WI38 (cell line): Measurements from ENCODE around the gene AKT3.
"Not testable (repeated sequence)": the region's sequence is repeated elsewhere in the genome, so short reads cannot be mapped to it uniquely, and the experiment has no call there.

Source experiments
- H3K4me3 ChIP-seq: 2 replicates; pipeline ENCODE4 v1.5.1; 2011; ENCODE audit warnings: low read depth, mild to moderate bottlenecking, control low read depth, low read length
- TF ChIP-seq, protein P1 (sequence below): IDR thresholded peaks from 2 replicates; pipeline ENCODE4 v1.5.1; 2012; ENCODE audit warnings: low read depth, mild to moderate bottlenecking, control low read depth, low read length

The AKT3 gene

GRCh38 chr1:243784506-243784905 is 65.5 kb downstream of the AKT3 start:
- no peak overlapping the region for H3K4me3 ChIP-seq
- TF ChIP-seq, protein P1, sequence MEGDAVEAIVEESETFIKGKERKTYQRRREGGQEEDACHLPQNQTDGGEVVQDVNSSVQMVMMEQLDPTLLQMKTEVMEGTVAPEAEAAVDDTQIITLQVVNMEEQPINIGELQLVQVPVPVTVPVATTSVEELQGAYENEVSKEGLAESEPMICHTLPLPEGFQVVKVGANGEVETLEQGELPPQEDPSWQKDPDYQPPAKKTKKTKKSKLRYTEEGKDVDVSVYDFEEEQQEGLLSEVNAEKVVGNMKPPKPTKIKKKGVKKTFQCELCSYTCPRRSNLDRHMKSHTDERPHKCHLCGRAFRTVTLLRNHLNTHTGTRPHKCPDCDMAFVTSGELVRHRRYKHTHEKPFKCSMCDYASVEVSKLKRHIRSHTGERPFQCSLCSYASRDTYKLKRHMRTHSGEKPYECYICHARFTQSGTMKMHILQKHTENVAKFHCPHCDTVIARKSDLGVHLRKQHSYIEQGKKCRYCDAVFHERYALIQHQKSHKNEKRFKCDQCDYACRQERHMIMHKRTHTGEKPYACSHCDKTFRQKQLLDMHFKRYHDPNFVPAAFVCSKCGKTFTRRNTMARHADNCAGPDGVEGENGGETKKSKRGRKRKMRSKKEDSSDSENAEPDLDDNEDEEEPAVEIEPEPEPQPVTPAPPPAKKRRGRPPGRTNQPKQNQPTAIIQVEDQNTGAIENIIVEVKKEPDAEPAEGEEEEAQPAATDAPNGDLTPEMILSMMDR, result no peak

DNA sequence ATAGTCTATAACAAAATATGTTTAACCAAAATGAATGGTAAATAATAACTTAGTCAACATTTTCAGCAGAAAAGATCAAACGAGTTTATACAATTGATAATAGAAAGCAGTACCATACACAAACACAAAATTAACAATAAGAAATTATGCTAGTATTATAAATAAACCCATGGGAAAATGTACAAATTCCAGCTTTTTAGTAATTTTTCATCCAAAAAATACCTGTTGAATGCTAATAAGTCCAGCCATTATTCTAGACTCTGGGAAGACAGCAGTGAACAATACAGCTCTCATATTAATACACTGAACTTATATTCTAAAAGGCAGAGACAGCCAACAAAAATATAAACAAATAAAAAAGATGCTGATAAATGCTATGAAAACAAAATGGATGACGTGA is 66.3 kb downstream of the AKT3 start:
- TF ChIP-seq, protein P1, result no peak
- H3K4me3 ChIP-seq, result no peak overlapping the region

DNA sequence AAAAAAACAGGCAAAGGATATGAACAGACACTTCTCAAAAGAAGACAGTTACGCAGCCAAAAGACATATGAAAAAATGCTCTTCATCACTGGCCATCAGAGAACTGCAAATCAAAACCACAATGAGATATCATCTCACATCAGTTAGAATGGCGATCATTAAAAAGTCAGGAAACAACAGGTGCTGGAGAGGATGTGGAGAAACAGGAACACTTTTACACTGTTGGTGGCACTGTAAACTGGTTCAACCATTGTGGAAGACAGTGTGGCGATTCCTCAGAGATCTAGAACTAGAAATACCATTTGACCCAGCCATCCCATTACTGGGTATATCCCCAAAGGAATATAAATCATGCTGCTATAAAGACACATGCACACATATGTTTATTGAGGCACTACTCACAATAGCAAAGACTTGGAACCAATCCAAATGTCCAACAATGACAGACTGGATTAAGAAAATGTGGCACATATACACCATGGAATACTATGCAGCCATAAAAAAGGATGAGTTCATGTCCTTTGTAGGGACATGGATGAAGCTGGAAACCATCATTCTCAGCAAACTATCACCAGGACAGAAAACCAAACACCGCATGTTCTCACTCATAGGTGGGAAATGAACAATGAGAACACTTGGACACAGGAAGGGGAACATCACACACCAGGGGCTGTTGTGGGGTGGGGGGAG is 77.5 kb downstream of the AKT3 start:
- H3K4me3 ChIP-seq, result not testable (repeated sequence)

- H3K4me3 ChIP-seq, result no peak overlapping the region
- TF ChIP-seq, protein P1, result no peak
Observed at GRCh38 chr1:243770860-243771259, 79.2 kb downstream of the AKT3 start.

- TF ChIP-seq, protein P1, result no peak
- no peak overlapping the region for H3K4me3 ChIP-seq
Observed at GRCh38 chr1:243765676-243766075, 84.4 kb downstream of the AKT3 start.

DNA sequence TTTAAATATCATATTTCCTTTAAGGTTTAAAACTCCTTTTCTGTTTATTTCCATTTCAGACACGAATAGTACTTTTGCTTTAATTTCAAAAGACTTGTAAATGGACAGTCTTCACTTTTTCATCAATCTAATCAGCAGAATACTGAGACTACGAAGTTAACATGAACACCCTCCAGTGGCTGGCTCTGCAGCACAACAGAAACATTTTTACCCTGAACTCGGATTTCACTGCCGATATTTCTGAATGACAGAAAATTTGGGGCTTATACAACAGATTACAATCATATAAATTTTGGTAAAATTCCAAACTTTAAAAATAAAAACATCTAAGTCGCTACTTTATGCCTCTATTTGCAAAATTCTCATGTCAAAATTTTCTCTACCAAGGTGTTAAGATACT is 86.2 kb downstream of the AKT3 start:
- TF ChIP-seq, protein P1, result no peak

DNA sequence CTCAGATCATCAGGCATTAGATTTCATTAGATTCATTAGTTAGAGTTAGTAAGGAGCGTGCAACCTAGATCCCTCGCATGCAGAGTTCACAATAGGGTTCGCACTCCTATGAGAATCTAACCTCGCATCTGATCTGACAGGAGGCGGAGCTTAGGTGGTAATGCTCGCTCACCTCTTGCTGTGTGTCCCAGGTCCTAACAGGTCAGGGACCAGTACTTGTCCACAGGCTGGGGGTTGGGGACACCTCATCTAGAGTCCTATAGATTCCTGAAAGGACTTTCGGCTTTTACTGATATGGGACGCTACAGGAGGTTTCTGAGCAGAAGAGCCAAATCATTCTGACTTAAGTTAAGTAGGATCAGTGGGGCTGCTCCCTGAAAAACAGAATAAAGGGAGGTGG is 91.4 kb downstream of the AKT3 start:
- no peak overlapping the region for H3K4me3 ChIP-seq
- TF ChIP-seq, protein P1, result no peak

More for the DNA sequence above, 86.2 kb downstream of the AKT3 start:
- no peak overlapping the region for H3K4me3 ChIP-seq

DNA sequence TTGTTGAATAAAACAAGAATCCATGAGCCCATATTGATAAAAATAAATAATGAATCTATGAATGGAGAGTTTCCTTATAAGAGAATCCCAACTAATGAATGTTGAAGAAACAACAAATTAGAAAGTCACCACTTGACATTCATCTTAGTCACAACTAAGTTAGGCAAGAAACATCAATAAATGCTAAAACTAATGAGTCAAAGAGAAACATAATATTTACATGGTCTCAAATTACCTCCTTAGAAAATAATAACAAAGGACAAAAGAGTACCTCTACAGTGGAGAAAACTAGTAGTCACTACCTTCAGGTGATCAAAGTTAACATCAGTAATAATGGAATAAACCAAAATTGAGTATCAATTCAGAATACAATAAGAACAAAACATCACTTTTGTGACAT is 93.5 kb downstream of the AKT3 start:
- H3K4me3 ChIP-seq, result no peak overlapping the region
- TF ChIP-seq, protein P1, result no peak
